H1 (cell line): ENCODE results near the gene ABHD15. TPM values are rescaled to one million over a fixed set of nuclear protein-coding genes. Genes with fewer than 3 reads are reported as not detected.

ENCODE experiments used
- CTCF ChIA-PET: fragments of 300-600 bp; sonication (Branson Sonifier 250); formaldehyde crosslinking; loops from one replicate; lab custom pipeline; 2021; ENCODE audit not compliant: partially characterized antibody; lab: Charles Lee
- POLR2A ChIA-PET: fragments of 300-600 bp; sonication (Branson Sonifier 250); formaldehyde crosslinking; loops from one replicate; lab custom pipeline; 2021; ENCODE audit warnings: inconsistent platforms; ENCODE audit not compliant: partially characterized antibody; lab: Charles Lee
- DNase-seq, 2 experiments: peaks; one replicate each; pipeline versions ENCODE4 v3.0.0 to v3.0.0-alpha.2; 2010 to 2022; ENCODE audit warnings: low spot score in 2 of 2, low read depth in 1 of 2, mixed read lengths in 1 of 2
- FAIRE-seq: peaks from 2 replicates; lab custom pipeline; 2011; peaks lifted over from hg19 to GRCh38; lab: Jason Lieb, UNC
- H2AFZ ChIP-seq: 2 replicates; pipeline ENCODE4 v1.8.1; 2012; ENCODE audit warnings: low read length, inconsistent platforms
- H2AK5ac ChIP-seq: 2 replicates; pipeline ENCODE4 v1.6.1; 2013; ENCODE audit warnings: low read depth, low read length
- H2BK120ac ChIP-seq: replicated peaks from 2 replicates; pipeline ENCODE3; 2013; ENCODE audit warnings: low read depth, low read length, inconsistent platforms
- H2BK12ac ChIP-seq: 2 replicates; pipeline ENCODE4 v1.6.1; 2013; ENCODE audit warnings: low read depth, low read length
- H2BK15ac ChIP-seq: 2 replicates; pipeline ENCODE4 v1.6.1; 2013; ENCODE audit warnings: low read length
- H2BK20ac ChIP-seq: 2 replicates; pipeline ENCODE4 v1.6.1; 2013; ENCODE audit warnings: low read length
- H2BK5ac ChIP-seq: 2 replicates; pipeline ENCODE4 v1.6.1; 2013; ENCODE audit warnings: low read depth, low read length
- H3K14ac ChIP-seq: 2 replicates; pipeline ENCODE4 v1.6.1; 2013; ENCODE audit warnings: inconsistent platforms; ENCODE audit not compliant: insufficient read length
- H3K18ac ChIP-seq: 2 replicates; pipeline ENCODE4 v1.6.1; 2013; ENCODE audit warnings: low read length; ENCODE audit errors: extremely low read depth
- H3K23ac ChIP-seq: 2 replicates; pipeline ENCODE4 v1.6.1; 2013; ENCODE audit warnings: inconsistent platforms; ENCODE audit not compliant: insufficient read length
- H3K23me2 ChIP-seq: 2 replicates; pipeline ENCODE4 v1.6.1; 2013; ENCODE audit warnings: low read depth, low read length
- H3K27ac ChIP-seq: 2 replicates; pipeline ENCODE4 v1.6.1; 2011; ENCODE audit warnings: low read depth, low read length, inconsistent platforms
- H3K27me3 ChIP-seq, 4 experiments: replicated peaks in 1 of 4; 1 replicate in 1 of 4; 2 replicates in 3 of 4; pipeline versions ENCODE4 v1.6.1 to v1.8.1; 2011 to 2013; ENCODE audit warnings: low read length in 3 of 4, mild to moderate bottlenecking in 3 of 4, inconsistent platforms in 2 of 4, mixed read lengths in 2 of 4, moderate library complexity in 1 of 4; ENCODE audit not compliant: control insufficient read depth in 3 of 4, insufficient read depth in 3 of 4; ENCODE audit errors: extremely low read depth in 1 of 4
- H3K36me3 ChIP-seq, 4 experiments: 2 replicates each; pipeline versions ENCODE4 v1.6.1 to v1.8.1; 2011 to 2013; ENCODE audit warnings: mild to moderate bottlenecking in 4 of 4, low read length in 3 of 4, moderate library complexity in 2 of 4, control low read depth in 1 of 4, inconsistent platforms in 1 of 4; ENCODE audit not compliant: insufficient read depth in 4 of 4, control insufficient read depth in 2 of 4
- H3K4ac ChIP-seq: replicated peaks from 2 replicates; pipeline ENCODE3; 2013; ENCODE audit warnings: low read length, low read depth, mixed read lengths, inconsistent platforms; ENCODE audit not compliant: insufficient read length
- H3K4me1 ChIP-seq, 4 experiments: replicated peaks in 1 of 4; 1 replicate in 1 of 4; 2 replicates in 3 of 4; pipeline versions ENCODE4 v1.6.1 to v1.8.1; 2011 to 2013; ENCODE audit warnings: low read length in 3 of 4, inconsistent platforms in 2 of 4, mixed read lengths in 1 of 4; ENCODE audit not compliant: insufficient read depth in 4 of 4, control insufficient read depth in 3 of 4
- H3K4me2 ChIP-seq, 2 experiments: 2 replicates each; pipeline versions ENCODE4 v1.6.1 to v1.8.1; 2011 to 2013; ENCODE audit warnings: low read depth in 2 of 2, low read length in 2 of 2, control low read depth in 1 of 2, inconsistent platforms in 1 of 2, mild to moderate bottlenecking in 1 of 2; ENCODE audit not compliant: insufficient read depth in 1 of 2
- H3K4me3 ChIP-seq, 4 experiments: fragments of 200-600, 300-600 bp in 1 of 4; sonication (generic), shearing (Covaris generic), sonication (Bioruptor Twin) in 1 of 4; 2 replicates each; pipeline versions ENCODE4 v1.5.1 to v1.8.1; 2011 to 2016; ENCODE audit warnings: low read length in 4 of 4, low read depth in 3 of 4, control low read depth in 2 of 4, inconsistent platforms in 2 of 4, mild to moderate bottlenecking in 2 of 4, mixed read lengths in 1 of 4, moderate library complexity in 1 of 4; ENCODE audit not compliant: insufficient read depth in 2 of 4; ENCODE audit errors: extremely low read depth in 1 of 4
- H3K56ac ChIP-seq: replicated peaks from 2 replicates; pipeline ENCODE3; 2013; ENCODE audit warnings: low read depth, mild to moderate bottlenecking, mixed read lengths, low read length, inconsistent platforms; ENCODE audit not compliant: insufficient read length
- H3K79me1 ChIP-seq: 2 replicates; pipeline ENCODE4 v1.6.1; 2013; ENCODE audit warnings: low read depth, low read length, control low read depth
- H3K79me2 ChIP-seq, 2 experiments: 2 replicates each; pipeline versions ENCODE4 v1.6.1 to v1.8.1; 2012 to 2013; ENCODE audit warnings: low read length in 2 of 2, mild to moderate bottlenecking in 2 of 2, inconsistent platforms in 1 of 2; ENCODE audit not compliant: insufficient read depth in 2 of 2, control insufficient read depth in 1 of 2
- H3K9ac ChIP-seq, 4 experiments: replicated peaks in 1 of 4; 1 replicate in 1 of 4; 2 replicates in 3 of 4; pipeline versions ENCODE4 v1.6.1 to v1.8.1; 2011 to 2013; ENCODE audit warnings: low read depth in 3 of 4, low read length in 3 of 4, control low read depth in 2 of 4, mild to moderate bottlenecking in 2 of 4, moderate library complexity in 2 of 4, inconsistent platforms in 1 of 4; ENCODE audit errors: extremely low read depth in 1 of 4
- H3K9me3 ChIP-seq, 2 experiments: 2 replicates each; pipeline versions ENCODE4 v1.6.1 to v1.8.1; 2012 to 2013; ENCODE audit warnings: mild to moderate bottlenecking in 2 of 2, moderate library complexity in 2 of 2, control low read depth in 1 of 2, inconsistent platforms in 1 of 2, low read depth in 1 of 2, low read length in 1 of 2, mixed read lengths in 1 of 2; ENCODE audit not compliant: insufficient read depth in 2 of 2
- H4K20me1 ChIP-seq, 2 experiments: replicated peaks in 1 of 2; 2 replicates each; pipeline versions ENCODE3 to v1.8.1; 2011 to 2013; ENCODE audit warnings: inconsistent platforms in 2 of 2, low read length in 2 of 2, mild to moderate bottlenecking in 1 of 2; ENCODE audit not compliant: insufficient read depth in 2 of 2, control insufficient read depth in 1 of 2
- H4K5ac ChIP-seq: 2 replicates; pipeline ENCODE4 v1.6.1; 2013; ENCODE audit warnings: low read length, low read depth, mixed read lengths, inconsistent platforms; ENCODE audit not compliant: insufficient read length
- H4K8ac ChIP-seq: 2 replicates; pipeline ENCODE4 v1.8.0; 2013; ENCODE audit warnings: mild to moderate bottlenecking, moderate library complexity, low read length, inconsistent platforms; ENCODE audit not compliant: insufficient read depth; ENCODE audit errors: extremely low read depth
- H4K91ac ChIP-seq: replicated peaks from 2 replicates; pipeline ENCODE3; 2013; ENCODE audit warnings: low read length, mixed read lengths, inconsistent platforms; ENCODE audit not compliant: insufficient read length
- BCL11A ChIP-seq, 2 experiments: IDR thresholded peaks; one replicate each; pipeline ENCODE4 v1.6.1; 2011; ENCODE audit warnings: low read depth in 2 of 2, low read length in 2 of 2, mild to moderate bottlenecking in 2 of 2
- MAFK ChIP-seq: IDR thresholded peaks from 2 replicates; pipeline ENCODE4 v1.6.1; 2012; ENCODE audit warnings: low read depth, mild to moderate bottlenecking, improper control_type of control experiment, low read length
- RNF2 ChIP-seq: fragments of 200-900, 300-1000 bp; sonication (generic); IDR thresholded peaks from 2 replicates; pipeline ENCODE4 v1.7.1; 2016; ENCODE audit warnings: borderline replicate concordance, low read depth, mild to moderate bottlenecking, antibody characterized with exemption, low read length; ENCODE audit not compliant: poor library complexity, severe bottlenecking; ENCODE audit errors: missing control alignments
- TBP ChIP-seq: IDR thresholded peaks from 2 replicates; pipeline ENCODE4 v1.6.1; 2011; ENCODE audit warnings: low read depth, low read length, improper control_type of control experiment
- ZNF274 ChIP-seq: IDR thresholded peaks from 2 replicates; pipeline ENCODE4 v1.7.0; 2012; ENCODE audit warnings: low read length, borderline replicate concordance; ENCODE audit errors: extremely low read depth
- WGBS, 2 experiments: shearing (Covaris generic) in 1 of 2; methylation state at CpG; one replicate each; pipeline versions ENCODE4 v1.1.6 to v1.1.7; 2013 to 2015; ENCODE audit warnings: low lambda C conversion rate in 2 of 2, mixed read lengths in 2 of 2, inconsistent platforms in 1 of 2, low coverage in 1 of 2, missing lambda C conversion rate in 1 of 2; ENCODE audit not compliant: insufficient replicate concordance in 2 of 2, insufficient coverage in 1 of 2, insufficient read length in 1 of 2; ENCODE audit errors: extremely low coverage in 1 of 2, missing lambda C conversion rate in 1 of 2; 5-methylcytosine and 5-hydroxymethylcytosine counted together
- polyA plus RNA-seq, 7 experiments: library from polyadenylated mRNA; depleted of rRNA in 3 of 7; stranded (reverse) in 5 of 7; unstranded in 2 of 7; fragments of >200 nt in 5 of 7; fragments of 200-250 nt in 2 of 7; gene quantifications; 1 replicate in 5 of 7; 2 replicates in 1 of 7; 4 replicates in 1 of 7; pipeline versions ENCODE4 v1.2.1 to v1.2.3, GENCODE V29; 2011 to 2013; ENCODE audit warnings: missing spikeins in 2 of 7, mixed read lengths in 2 of 7
- total RNA-seq: library from RNA; stranded (reverse); fragmentation: NEBNext Ultra II Directional; extraction: Animal tissue kit (Norgen Biotek cat#: 25700); gene quantifications from 2 replicates; pipeline ENCODE4 v1.2.1, GENCODE V29; 2021

ABHD15 gene
- total and polyA plus RNA-seq, 2 of the 8 experiments (the other 6 are each of a cell fraction or from before 2014, with no cell fraction given) = 0.88 to 1.7 TPM

- Histone ChIP-seq H3K36me3 (no peaks in the 10 kb centered on the region), H4K20me1 (peaks cover 0 to 20% of the 10 kb centered on the region in 2 experiments), H2BK120ac (peak overlapping the region; percentile 34), H4K5ac (peak overlapping the region; percentile 48), H4K91ac (peak overlapping the region; percentile 93), H4K8ac (no peak overlapping the region), H2BK5ac (peak overlapping the region; percentile 93), H2AK5ac (peak overlapping the region; percentile 85), H2BK15ac (peak overlapping the region; percentile 98), H3K79me1 (peaks cover 9% of the 10 kb centered on the region), H3K18ac (peak overlapping the region; percentile 97), H3K23me2 (peaks cover 15% of the 10 kb centered on the region), H3K27me3 (no peaks in the 10 kb centered on the region), H3K4ac (peak overlapping the region; percentile 91), H3K79me2 (peaks cover 0 to 45% of the 10 kb centered on the region in 2 experiments; a peak in 2 of 4 replicates), H3K9ac (no peak overlapping the region; a peak in 1 of 7 replicates), H3K56ac (no peak overlapping the region), H3K23ac (peak overlapping the region; percentile 72), H3K4me3 (peak overlapping the region in 1 of 4 experiments; percentile 20; a peak in 1 of 8 replicates), H2BK12ac (peak overlapping the region; percentile 98; the same call in 1 of the 2 replicates), H3K4me1 (peaks cover 10 to 48% (median 32%) of the 10 kb centered on the region in 4 experiments), H3K27ac (no peak overlapping the region), H3K4me2 (peak overlapping the region; percentile 57 to 75), H3K14ac (peak overlapping the region; percentile 0), H2AFZ (no peak overlapping the region), H2BK20ac (peak overlapping the region; percentile 88), H3K9me3 (no peaks in the 10 kb centered on the region)
- DNase-seq (peak in 1 of 2 experiments; percentile 61), FAIRE-seq (peak; percentile 45)
- ChIA-PET CTCF (interaction anchor here (0.6 to 8.1 kb wide), 11 partner anchors 12 to 334 kb away, joined by 3 to 74 read pairs (median 4); no protein-coding TSS in a partner anchor), POLR2A (interaction anchor here (0.6 to 1.3 kb wide), 5 partner anchors 8 to 121 kb away, joined by 3 read pairs; partner anchors contain the start of gene GIT1)
- 57% methylated on average over 6 of the region's 9 CpGs; no CpG with 5 or more reads in 1 of the 2 experiments for WGBS, 2 experiments
- TF ChIP-seq ZNF274 = no peak
- no peak for TF ChIP-seq BCL11A (IDR thresholded peaks at IDR 0.05; ENCODE audit: low read depth in 2 of 2, low read length in 2 of 2)
- no peak for TF ChIP-seq MAFK
- TF ChIP-seq TBP = no peak
- no peak for TF ChIP-seq RNF2
These were observed 30.0 kb upstream of the ABHD15 start for GRCh38 chr17:29596811-29597210.
